Measurements from ENCODE around the gene MKRN2OS.

Gene MKRN2OS

GRCh38 chr3:12545473-12545791 lies at the start of gene MKRN2OS:
MKRN2OS (minus strand) TSS chr3:12545499; CDS start chr3:12545464, 35 bp downstream.
- no peak for DNase-seq

GRCh38 chr3:12593473-12593872 lies 48.2 kb upstream of the MKRN2OS start:
- DNase-seq, result no peak

GRCh38 chr3:12591997-12592715 lies 46.9 kb upstream of the MKRN2OS start:
- no peak for DNase-seq

GRCh38 chr3:12591456-12591855 lies 46.2 kb upstream of the MKRN2OS start:
- DNase-seq, result no peak

GRCh38 chr3:12590096-12590495 lies 44.8 kb upstream of the MKRN2OS start:
- no peak for DNase-seq

- peak; percentile 70 for DNase-seq
Measured at GRCh38 chr3:12588039-12589009, 43.0 kb upstream of the MKRN2OS start.

GRCh38 chr3:12586403-12586802 lies 41.1 kb upstream of the MKRN2OS start:
- DNase-seq, result no peak

- DNase-seq, result no peak
Measured at GRCh38 chr3:12585970-12586369, 40.7 kb upstream of the MKRN2OS start.

GRCh38 chr3:12585181-12585580 lies 39.9 kb upstream of the MKRN2OS start:
- DNase-seq, result no peak

GRCh38 chr3:12584083-12584482 lies 38.8 kb upstream of the MKRN2OS start:
- DNase-seq, result no peak

- no peak for DNase-seq
Measured at GRCh38 chr3:12583280-12583679, 38.0 kb upstream of the MKRN2OS start.

GRCh38 chr3:12582730-12583129 lies 37.4 kb upstream of the MKRN2OS start:
- DNase-seq, result no peak

GRCh38 chr3:12579905-12580304 lies 34.6 kb upstream of the MKRN2OS start:
- DNase-seq, result no peak

- no peak for DNase-seq
Measured at GRCh38 chr3:12579456-12579855, 34.2 kb upstream of the MKRN2OS start.

- no peak for DNase-seq
Measured at GRCh38 chr3:12578742-12579141, 33.4 kb upstream of the MKRN2OS start.

- no peak for DNase-seq
Measured at GRCh38 chr3:12577379-12577778, 32.1 kb upstream of the MKRN2OS start.

- no peak for DNase-seq
Measured at GRCh38 chr3:12574661-12575060, 29.4 kb upstream of the MKRN2OS start.

GRCh38 chr3:12574131-12574530 lies 28.8 kb upstream of the MKRN2OS start:
- no peak for DNase-seq

- no peak for DNase-seq
Measured at GRCh38 chr3:12571986-12572385, 26.7 kb upstream of the MKRN2OS start.

- DNase-seq, result no peak
Measured at GRCh38 chr3:12569836-12570235, 24.5 kb upstream of the MKRN2OS start.

GRCh38 chr3:12568747-12569146 lies 23.4 kb upstream of the MKRN2OS start:
- no peak for DNase-seq

GRCh38 chr3:12566976-12567375 lies 21.7 kb upstream of the MKRN2OS start:
- no peak for DNase-seq

GRCh38 chr3:12562451-12562850 lies 17.2 kb upstream of the MKRN2OS start:
- no peak for DNase-seq

- DNase-seq, result no peak
Measured at GRCh38 chr3:12561397-12561796, 16.1 kb upstream of the MKRN2OS start.
